NT2/D1 (cell line): ENCODE data around the gene LRRC75A.

Experiments
- YY1 ChIP-seq: IDR thresholded peaks from 2 replicates; pipeline ENCODE4 v1.6.1; 2011; ENCODE audit not compliant: insufficient read length, insufficient read depth
- ZNF274 ChIP-seq: IDR thresholded peaks from 2 replicates; pipeline ENCODE4 v1.6.1; 2011; ENCODE audit warnings: mild to moderate bottlenecking, low read depth, low read length

DNA sequence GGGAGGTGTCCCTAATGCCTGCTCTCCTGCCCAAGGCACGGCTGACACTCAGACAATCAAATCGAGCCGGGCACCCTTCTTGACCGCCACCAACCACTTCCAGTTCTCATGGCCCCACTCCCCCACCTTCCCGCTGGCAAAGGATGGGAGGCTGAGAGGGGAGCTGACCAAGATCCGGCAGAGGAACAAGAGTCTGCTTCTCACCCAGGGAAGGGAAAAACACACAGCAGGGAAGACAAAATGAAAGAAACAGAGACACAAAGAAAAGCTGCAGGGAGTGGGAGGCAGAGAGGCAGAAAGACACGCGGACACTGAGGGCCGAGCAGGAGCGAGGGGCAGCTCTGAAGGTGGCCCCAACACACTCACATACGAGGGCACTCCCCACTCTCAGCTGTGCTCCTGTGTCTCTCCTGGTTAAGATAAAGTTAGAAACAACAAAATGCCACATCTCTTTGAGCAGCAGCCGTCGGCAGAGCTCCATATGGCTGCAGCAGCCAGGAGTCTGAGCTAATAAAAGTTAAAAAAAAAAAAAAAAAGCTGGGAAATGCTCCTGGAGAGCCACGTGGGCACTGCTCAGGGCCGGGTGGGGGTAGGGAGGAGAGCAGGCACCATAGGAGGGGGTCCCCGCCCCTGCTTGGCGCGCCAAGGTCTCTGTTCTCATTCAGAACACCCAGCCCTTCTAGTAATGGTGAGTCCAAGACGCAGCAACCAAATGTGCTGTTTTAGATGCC lies 7.4 kb downstream of the LRRC75A start:
- TF ChIP-seq ZNF274, result no peak
- no peak for TF ChIP-seq YY1
